B cell (primary cell): ENCODE data around the gene STXBP6. TPM values are rescaled to one million over a fixed set of nuclear protein-coding genes. Genes with fewer than 3 reads are reported as not detected.

Experiments used
- ATAC-seq: fragments of 200-7000 bp; cut with Tn5 transposase; one replicate; pipeline ENCODE4 v1.10.0; 2021; ENCODE audit warnings: low read depth, mild to moderate bottlenecking, moderate number of reproducible peaks, moderate library complexity
- CTCF ChIA-PET: fragments of 350-600 bp; sonication (Branson Sonifier 250); formaldehyde crosslinking; loops from one replicate; lab custom pipeline; 2021; ENCODE audit warnings: antibody characterized with exemption, inconsistent platforms; lab: Charles Lee
- POLR2A ChIA-PET: fragments of 350-600 bp; sonication (Branson Sonifier 250); formaldehyde crosslinking; loops from one replicate; lab custom pipeline; 2021; ENCODE audit warnings: antibody characterized with exemption; lab: Charles Lee
- DNase-seq: peaks from one replicate; pipeline ENCODE4 v3.0.0; 2013
- H2AFZ ChIP-seq: 2 replicates; pipeline ENCODE4 v1.6.1; 2012; ENCODE audit warnings: mild to moderate bottlenecking, low read depth, low read length; ENCODE audit not compliant: insufficient read depth, poor library complexity, severe bottlenecking
- H3K27ac ChIP-seq, 2 donors: 1 replicate in 1 of 2; 2 replicates in 1 of 2; pipeline ENCODE4 v1.5.1; 2012 to 2013; ENCODE audit warnings: low read length in 2 of 2, mild to moderate bottlenecking in 2 of 2, moderate library complexity in 1 of 2
- H3K27me3 ChIP-seq, 4 experiments: fragments of 200-600 bp in 1 of 4; sonication (generic) in 1 of 4; replicated peaks in 1 of 4; 1 replicate in 2 of 4; 2 replicates in 2 of 4; pipeline versions ENCODE4 v1.6.1 to v1.7.0; 2013 to 2016; ENCODE audit warnings: low read length in 3 of 4, mild to moderate bottlenecking in 2 of 4, mixed read lengths in 1 of 4, moderate library complexity in 1 of 4; ENCODE audit not compliant: insufficient read depth in 4 of 4, control insufficient read depth in 3 of 4; ENCODE audit errors: control extremely low read depth in 1 of 4
- H3K36me3 ChIP-seq, 2 experiments: replicated peaks in 1 of 2; 1 replicate in 1 of 2; 2 replicates in 1 of 2; pipeline versions ENCODE4 v1.6.1 to v1.7.1; 2013; ENCODE audit warnings: low read length in 1 of 2; ENCODE audit not compliant: insufficient read depth in 2 of 2, control insufficient read depth in 1 of 2; ENCODE audit errors: control extremely low read depth in 1 of 2, extremely low read depth in 1 of 2
- H3K4me1 ChIP-seq, 2 donors: fragments of 200-600 bp in 1 of 2; sonication (generic) in 1 of 2; 1 replicate in 1 of 2; 2 replicates in 1 of 2; pipeline versions ENCODE4 v1.5.1 to v1.6.1; 2013 to 2017; ENCODE audit warnings: low read length in 2 of 2; ENCODE audit not compliant: control insufficient read depth in 2 of 2, insufficient read depth in 2 of 2
- H3K4me2 ChIP-seq: replicated peaks from 2 replicates; pipeline ENCODE3; 2012; ENCODE audit warnings: mild to moderate bottlenecking, low read depth, low read length; ENCODE audit not compliant: poor library complexity, severe bottlenecking
- H3K4me3 ChIP-seq, 5 experiments: fragments of 200-600 bp in 1 of 5; sonication (generic) in 1 of 5; 1 replicate in 3 of 5; 2 replicates in 2 of 5; pipeline versions ENCODE4 v1.5.1 to v1.7.0; 2011 to 2016; ENCODE audit warnings: low read length in 4 of 5, mild to moderate bottlenecking in 4 of 5, low read depth in 2 of 5, control low read depth in 1 of 5, moderate library complexity in 1 of 5; ENCODE audit not compliant: insufficient read depth in 1 of 5; ENCODE audit errors: control extremely low read depth in 1 of 5, extremely low read depth in 1 of 5
- H3K79me2 ChIP-seq: fragments of 200-600 bp; sonication (generic); one replicate; pipeline ENCODE4 v1.6.0; 2016; ENCODE audit warnings: low read length; ENCODE audit not compliant: control insufficient read depth, insufficient read depth
- H3K9ac ChIP-seq: fragments of 200-600 bp; sonication (generic); 2 replicates; pipeline ENCODE4 v1.6.1; 2017; ENCODE audit warnings: mild to moderate bottlenecking, low read length, moderate library complexity
- H3K9me3 ChIP-seq, 3 donors: one replicate each; pipeline versions ENCODE4 v1.6.1 to v1.7.1; 2013; ENCODE audit warnings: low read length in 2 of 3; ENCODE audit not compliant: control insufficient read depth in 2 of 3, insufficient read depth in 1 of 3; ENCODE audit errors: control extremely low read depth in 1 of 3
- H4K20me1 ChIP-seq: 2 replicates; pipeline ENCODE4 v1.6.0; 2012; ENCODE audit warnings: mild to moderate bottlenecking, low read length; ENCODE audit not compliant: insufficient read depth, control insufficient read depth, poor library complexity, severe bottlenecking
- H3K27ac Mint-ChIP-seq: one replicate; pipeline ENCODE4 v1.8.0; 2021; ENCODE audit warnings: mixed read lengths
- H3K27me3 Mint-ChIP-seq: one replicate; pipeline ENCODE4 v1.8.0; 2021; ENCODE audit warnings: mixed read lengths
- H3K4me1 Mint-ChIP-seq: one replicate; pipeline ENCODE4 v1.8.0; 2021; ENCODE audit warnings: mixed read lengths
- H3K4me3 Mint-ChIP-seq: one replicate; pipeline ENCODE4 v1.8.0; 2021; ENCODE audit warnings: mixed read lengths
- H3K9me3 Mint-ChIP-seq: one replicate; pipeline ENCODE4 v1.8.0; 2022; ENCODE audit warnings: mixed read lengths; ENCODE audit not compliant: insufficient read depth
- EZH2 ChIP-seq: IDR thresholded peaks from 2 replicates; pipeline ENCODE4 v1.6.1; 2012; ENCODE audit warnings: borderline replicate concordance, low read depth, mild to moderate bottlenecking, moderate library complexity, low read length; ENCODE audit not compliant: insufficient read depth, poor library complexity, severe bottlenecking
- WGBS: methylation state at CpG from one replicate; pipeline ENCODE4 v1.1.5; 2013; ENCODE audit warnings: missing lambda C conversion rate; ENCODE audit not compliant: insufficient coverage; 5-methylcytosine and 5-hydroxymethylcytosine counted together
- intact Hi-C: fragments of 100-400 bp; cut with micrococcal nuclease; formaldehyde crosslinking; loops from one replicate; pipeline ENCODE4 v1.10.0; 2022
- polyA plus RNA-seq: library from polyadenylated mRNA; depleted of rRNA; stranded (reverse); fragments of >200 nt; gene quantifications from 2 replicates; pipeline ENCODE4 v1.2.3, GENCODE V29; 2012
- total RNA-seq, 2 donors: library from RNA; stranded (reverse); fragments of 120-200 nt in 1 of 2; gene quantifications; 1 replicate in 1 of 2; 2 replicates in 1 of 2; pipeline versions ENCODE4 v1.2.3 to v1.2.4, GENCODE V29; 2013 to 2022
- TF ChIP-seq, protein P1 (sequence below): fragments of 200-600 bp; IDR thresholded peaks from one replicate; pipeline ENCODE4 v1.8.0; 2022; ENCODE audit warnings: antibody characterized with exemption, mild to moderate bottlenecking

Gene STXBP6
- total and polyA plus RNA-seq, 2 donors (not counting 1 experiment from before 2014, with no cell fraction given), result 0.01 TPM; not detected in 1

DNA sequence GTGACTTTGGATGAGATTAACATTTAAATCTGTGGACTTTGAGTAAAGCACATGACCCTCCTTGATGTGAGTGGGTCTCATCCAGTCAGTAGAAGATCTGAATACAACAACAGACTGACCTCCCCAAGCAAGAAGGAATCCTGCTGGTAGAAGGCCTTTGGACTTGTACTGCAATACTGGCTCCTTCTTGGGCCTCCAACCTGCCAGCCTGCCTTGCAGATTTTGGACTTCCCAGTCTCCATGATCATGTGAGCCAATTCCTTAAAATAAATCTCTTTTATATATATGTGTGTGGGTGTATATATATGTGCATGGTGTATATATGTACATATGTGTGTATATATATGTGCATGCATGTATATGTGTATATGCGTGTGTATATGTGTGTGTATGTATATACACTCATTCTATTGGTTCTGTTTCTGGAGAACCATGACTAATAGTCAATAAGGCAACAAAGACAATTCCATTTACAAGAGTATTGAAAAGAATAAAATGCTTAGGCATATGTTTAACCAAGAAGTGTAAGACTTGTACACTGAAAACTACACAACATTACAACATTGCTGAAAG is 183.8 kb downstream of the STXBP6 start:
- Histone ChIP-seq H3K79me2 (no peaks in the 10 kb centered on the region), H3K27me3 (no peaks in the 10 kb centered on the region), H2AFZ (no peak overlapping the region), H3K4me2 (no peak overlapping the region), H3K4me3 (no peak overlapping the region), H4K20me1 (no peaks in the 10 kb centered on the region), H3K27ac (no peak overlapping the region), H3K9me3 (no peaks in the 10 kb centered on the region), H3K9ac (no peak overlapping the region), H3K36me3 (no peaks in the 10 kb centered on the region), H3K4me1 (no peaks in the 10 kb centered on the region)
- Mint-ChIP-seq H3K9me3 (no peaks in the 10 kb centered on the region), H3K4me1 (peaks cover 4% of the 10 kb centered on the region), H3K4me3 (no peak overlapping the region), H3K27me3 (peaks cover 12% of the 10 kb centered on the region), H3K27ac (no peak overlapping the region)
- no peak for DNase-seq
- WGBS, result no CpG with 5 or more reads among the region's 1 CpG
- ATAC-seq, result no peak
- ChIA-PET CTCF (no interaction called here), POLR2A (no interaction called here)
- TF ChIP-seq EZH2, result no peak
- TF ChIP-seq, protein P1, sequence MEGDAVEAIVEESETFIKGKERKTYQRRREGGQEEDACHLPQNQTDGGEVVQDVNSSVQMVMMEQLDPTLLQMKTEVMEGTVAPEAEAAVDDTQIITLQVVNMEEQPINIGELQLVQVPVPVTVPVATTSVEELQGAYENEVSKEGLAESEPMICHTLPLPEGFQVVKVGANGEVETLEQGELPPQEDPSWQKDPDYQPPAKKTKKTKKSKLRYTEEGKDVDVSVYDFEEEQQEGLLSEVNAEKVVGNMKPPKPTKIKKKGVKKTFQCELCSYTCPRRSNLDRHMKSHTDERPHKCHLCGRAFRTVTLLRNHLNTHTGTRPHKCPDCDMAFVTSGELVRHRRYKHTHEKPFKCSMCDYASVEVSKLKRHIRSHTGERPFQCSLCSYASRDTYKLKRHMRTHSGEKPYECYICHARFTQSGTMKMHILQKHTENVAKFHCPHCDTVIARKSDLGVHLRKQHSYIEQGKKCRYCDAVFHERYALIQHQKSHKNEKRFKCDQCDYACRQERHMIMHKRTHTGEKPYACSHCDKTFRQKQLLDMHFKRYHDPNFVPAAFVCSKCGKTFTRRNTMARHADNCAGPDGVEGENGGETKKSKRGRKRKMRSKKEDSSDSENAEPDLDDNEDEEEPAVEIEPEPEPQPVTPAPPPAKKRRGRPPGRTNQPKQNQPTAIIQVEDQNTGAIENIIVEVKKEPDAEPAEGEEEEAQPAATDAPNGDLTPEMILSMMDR, result no peak
- intact Hi-C loops, result no loop called here

DNA sequence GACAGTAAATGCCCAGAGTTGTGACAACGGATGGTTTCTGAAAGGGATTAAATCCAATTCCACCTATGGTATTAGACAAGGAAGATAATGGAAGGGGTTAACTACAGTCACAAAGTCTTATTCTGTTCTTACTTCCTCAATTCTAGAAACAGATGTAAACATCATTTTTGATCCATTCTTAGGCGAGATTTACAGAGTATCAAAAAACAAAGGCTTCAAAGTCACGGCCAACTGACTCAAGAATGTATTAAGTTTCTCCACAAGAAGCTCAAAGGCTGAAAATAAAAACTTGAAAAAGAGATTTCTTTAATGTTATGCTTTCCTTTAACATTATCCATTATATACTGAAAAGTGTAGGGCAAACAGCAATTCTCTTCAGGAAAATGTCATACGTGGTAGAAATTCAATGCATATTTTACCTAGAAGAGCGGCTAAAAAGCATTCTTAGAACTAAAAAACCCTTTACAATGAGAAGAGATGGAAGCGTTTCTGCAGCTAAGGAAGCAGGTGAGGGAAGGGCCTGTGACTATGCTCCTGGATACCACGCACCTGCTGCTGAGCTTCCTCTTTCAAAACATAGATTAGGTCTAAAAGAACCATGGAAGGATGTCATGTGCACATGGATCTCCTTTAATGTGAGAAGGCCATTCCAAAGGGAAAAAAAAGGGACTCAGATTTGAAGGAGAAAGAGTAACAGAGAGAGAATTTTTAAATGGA is 185.8 kb downstream of the STXBP6 start:
- WGBS, result no CpG with 5 or more reads among the region's 7 CpGs
- Histone ChIP-seq H3K4me1 (no peaks in the 10 kb centered on the region), H4K20me1 (no peaks in the 10 kb centered on the region), H3K27me3 (no peaks in the 10 kb centered on the region), H2AFZ (no peak overlapping the region), H3K4me2 (no peak overlapping the region), H3K79me2 (no peaks in the 10 kb centered on the region), H3K4me3 (no peak overlapping the region), H3K9ac (no peak overlapping the region), H3K36me3 (no peaks in the 10 kb centered on the region), H3K9me3 (no peaks in the 10 kb centered on the region), H3K27ac (no peak overlapping the region)
- intact Hi-C loops, result no loop called here
- Mint-ChIP-seq H3K4me1 (peaks cover 4% of the 10 kb centered on the region), H3K9me3 (no peaks in the 10 kb centered on the region), H3K27me3 (peaks cover 9% of the 10 kb centered on the region), H3K4me3 (no peak overlapping the region), H3K27ac (no peak overlapping the region)
- ATAC-seq, result no peak
- DNase-seq, result no peak
- CTCF ChIA-PET, result no interaction called here
- TF ChIP-seq, protein P1, result no peak
- no peak for TF ChIP-seq EZH2
- POLR2A ChIA-PET, result no interaction called here
